Small intestine (tissue), 7 donors: ENCODE results near the gene PRDM1. TPM values are rescaled to one million over a fixed set of nuclear protein-coding genes. Genes with fewer than 3 reads are reported as not detected.

Source experiments
- DNase-seq, 2 donors: peaks; one replicate each; pipeline versions ENCODE4 v3.0.0 to v3.0.0-alpha.2; 2013
- FAIRE-seq: peaks from 2 replicates; lab custom pipeline; 2012; peaks lifted over from hg19 to GRCh38; lab: Jason Lieb, UNC
- H3K27ac ChIP-seq, 3 donors: one replicate each; pipeline ENCODE4 v1.5.1; 2013; ENCODE audit warnings: low read length in 2 of 3, mild to moderate bottlenecking in 2 of 3, control low read depth in 1 of 3, inconsistent platforms in 1 of 3, low read depth in 1 of 3, moderate library complexity in 1 of 3
- H3K27me3 ChIP-seq, 3 donors: one replicate each; pipeline ENCODE4 v1.6.1; 2013; ENCODE audit warnings: low read length in 3 of 3, inconsistent platforms in 1 of 3; ENCODE audit not compliant: control insufficient read depth in 3 of 3, insufficient read depth in 3 of 3
- H3K36me3 ChIP-seq, 3 donors: one replicate each; pipeline ENCODE4 v1.6.1; 2013; ENCODE audit warnings: low read length in 3 of 3, inconsistent platforms in 1 of 3, low read depth in 1 of 3, mild to moderate bottlenecking in 1 of 3, moderate library complexity in 1 of 3; ENCODE audit not compliant: control insufficient read depth in 3 of 3, insufficient read depth in 2 of 3
- H3K4me1 ChIP-seq, 3 donors: one replicate each; pipeline ENCODE4 v1.6.1; 2013; ENCODE audit warnings: low read length in 2 of 3, inconsistent platforms in 1 of 3, low read depth in 1 of 3, mild to moderate bottlenecking in 1 of 3, moderate library complexity in 1 of 3; ENCODE audit not compliant: control insufficient read depth in 3 of 3, insufficient read depth in 2 of 3
- H3K4me3 ChIP-seq, 3 donors: one replicate each; pipeline ENCODE4 v1.5.1; 2013; ENCODE audit warnings: low read length in 3 of 3, control low read depth in 1 of 3, inconsistent platforms in 1 of 3, low read depth in 1 of 3, mild to moderate bottlenecking in 1 of 3, moderate library complexity in 1 of 3
- H3K9me3 ChIP-seq, 2 donors: one replicate each; pipeline ENCODE4 v1.6.1; 2013; ENCODE audit warnings: low read depth in 1 of 2, low read length in 1 of 2; ENCODE audit not compliant: control insufficient read depth in 2 of 2, insufficient read depth in 1 of 2
- WGBS, 3 donors: extraction: QIAGEN DNeasy Blood & Tissue Kit; methylation state at CpG; one replicate each; pipeline ENCODE4 v1.1.7; 2013; 5-methylcytosine and 5-hydroxymethylcytosine counted together
- polyA plus RNA-seq, 4 donors: library from polyadenylated mRNA; stranded (reverse) in 3 of 4; unstranded in 1 of 4; fragments of 200-250 nt in 3 of 4; fragments of 120-200 nt in 1 of 4; gene quantifications; one replicate each; pipeline versions ENCODE4 v1.2.1 to v1.2.3, GENCODE V29; 2013
- donor health status: healthy with polysubstance abuse.
- donor health status: control.
- donor health status: control.
- donor health status: Bipolar disorder and iron deficiency.
- donor health status: healthy.

Gene PRDM1
- polyA plus RNA-seq, 4 donors: 0.67 to 78.6 (median 2.8) TPM

- DNase-seq (no peak), FAIRE-seq (no peak)
- H3K27me3 ChIP-seq: no peaks in the 10 kb centered on the region
- H3K36me3 ChIP-seq: peaks cover 13 to 53% (median 18%) of the 10 kb centered on the region in 3 donors
- no peak overlapping the region for H3K27ac ChIP-seq
- H3K9me3 ChIP-seq: no peaks in the 10 kb centered on the region
- H3K4me3 ChIP-seq: peak overlapping the region in 1 of 3 donors; percentile 35
- H3K4me1 ChIP-seq: peaks cover 0 to 14% (median 12%) of the 10 kb centered on the region in 3 donors
- WGBS, 3 donors: 67 to 90% (median 69%) methylated on average over 5 of the region's 5 CpGs
These were observed 15.9 kb downstream of the PRDM1 start for GRCh38 chr6:106102034-106102433.

GRCh38 chr6:106102967-106103727 is 17.0 kb downstream of the PRDM1 start:
- FAIRE-seq: no peak

GRCh38 chr6:106103728-106104109 is 17.6 kb downstream of the PRDM1 start:
- peak overlapping the region in 1 of 3 donors; percentile 29 for H3K4me3 ChIP-seq
- peaks cover 0 to 12% (median 2%) of the 10 kb centered on the region in 3 donors for H3K4me1 ChIP-seq
- peak overlapping the region in 2 of 3 donors; percentile 27 to 38 for H3K27ac ChIP-seq
- H3K9me3 ChIP-seq: no peaks in the 10 kb centered on the region
- 6 to 44% (median 24%) methylated on average over 9 of the region's 9 CpGs for WGBS, 3 donors
- FAIRE-seq (no peak), DNase-seq (peak in 1 of 2 donors; percentile 54)
- no peaks in the 10 kb centered on the region for H3K27me3 ChIP-seq
- peaks cover 18 to 59% (median 18%) of the 10 kb centered on the region in 3 donors for H3K36me3 ChIP-seq

More at GRCh38 chr6:106102967-106103727, 17.0 kb downstream of the PRDM1 start:
- no peaks in the 10 kb centered on the region for H3K27me3 ChIP-seq
- H3K27ac ChIP-seq: peak overlapping the region in 2 of 3 donors; percentile 27 to 44
- peaks cover 16 to 60% (median 18%) of the 10 kb centered on the region in 3 donors for H3K36me3 ChIP-seq
- peak in 1 of 2 donors; percentile 48 for DNase-seq
- 12 to 36% (median 17%) methylated on average over 11 of the region's 11 CpGs for WGBS, 3 donors
- H3K9me3 ChIP-seq: no peaks in the 10 kb centered on the region
- peaks cover 0 to 12% (median 7%) of the 10 kb centered on the region in 3 donors for H3K4me1 ChIP-seq
- peak overlapping the region in 1 of 3 donors; percentile 29 for H3K4me3 ChIP-seq

- Histone ChIP-seq H3K27me3 (no peaks in the 10 kb centered on the region), H3K36me3 (peaks cover 15 to 54% (median 18%) of the 10 kb centered on the region in 3 donors), H3K27ac (no peak overlapping the region), H3K9me3 (no peaks in the 10 kb centered on the region), H3K4me1 (peaks cover 0 to 12% (median 0%) of the 10 kb centered on the region in 3 donors), H3K4me3 (no peak overlapping the region)
- DNase-seq (no peak), FAIRE-seq (no peak)
- 92 to 95% (median 94%) methylated on average over 7 of the region's 7 CpGs for WGBS, 3 donors
These were observed 18.3 kb downstream of the PRDM1 start for GRCh38 chr6:106104476-106104875.

- WGBS, 3 donors: 96 to 97% (median 97%) methylated on average over 21 of the region's 21 CpGs
- peaks cover 15 to 55% (median 18%) of the 10 kb centered on the region in 3 donors for H3K36me3 ChIP-seq
- H3K4me1 ChIP-seq: peaks cover 0 to 12% (median 0%) of the 10 kb centered on the region in 3 donors
- no peaks in the 10 kb centered on the region for H3K9me3 ChIP-seq
- no peak overlapping the region for H3K4me3 ChIP-seq
- no peaks in the 10 kb centered on the region for H3K27me3 ChIP-seq
- DNase-seq (no peak), FAIRE-seq (no peak)
- H3K27ac ChIP-seq: no peak overlapping the region
These were observed 18.8 kb downstream of the PRDM1 start for GRCh38 chr6:106104941-106105340.

GRCh38 chr6:106105493-106105892 is 19.4 kb downstream of the PRDM1 start:
- Histone ChIP-seq H3K9me3 (no peaks in the 10 kb centered on the region), H3K36me3 (peaks cover 15 to 60% (median 18%) of the 10 kb centered on the region in 3 donors), H3K27ac (no peak overlapping the region), H3K27me3 (no peaks in the 10 kb centered on the region), H3K4me1 (peaks cover 0 to 12% (median 0%) of the 10 kb centered on the region in 3 donors), H3K4me3 (no peak overlapping the region)
- DNase-seq (no peak), FAIRE-seq (no peak)
- WGBS, 3 donors: 96 to 97% (median 97%) methylated on average over 21 to 22 of the region's 22 CpGs

- DNase-seq: no peak
- WGBS, 3 donors: 84 to 91% (median 89%) methylated on average over 12 of the region's 12 CpGs
- Histone ChIP-seq H3K36me3 (peaks cover 15 to 55% (median 18%) of the 10 kb centered on the region in 3 donors), H3K27me3 (no peaks in the 10 kb centered on the region), H3K4me3 (no peak overlapping the region), H3K27ac (no peak overlapping the region), H3K4me1 (peaks cover 2 to 14% (median 2%) of the 10 kb centered on the region in 3 donors), H3K9me3 (no peaks in the 10 kb centered on the region)
- no peak for FAIRE-seq
These were observed 20.3 kb downstream of the PRDM1 start for GRCh38 chr6:106106276-106107042.

- no peaks in the 10 kb centered on the region for H3K9me3 ChIP-seq
- H3K36me3 ChIP-seq: peaks cover 15 to 55% (median 18%) of the 10 kb centered on the region in 3 donors
- no peak overlapping the region for H3K4me3 ChIP-seq
- peaks cover 2 to 14% (median 7%) of the 10 kb centered on the region in 3 donors for H3K4me1 ChIP-seq
- DNase-seq (no peak), FAIRE-seq (no peak)
- WGBS, 3 donors: 89 to 94% (median 89%) methylated on average over 14 of the region's 14 CpGs
- H3K27ac ChIP-seq: no peak overlapping the region
- no peaks in the 10 kb centered on the region for H3K27me3 ChIP-seq
These were observed 21.0 kb downstream of the PRDM1 start for GRCh38 chr6:106107043-106107613.
